HG03139 (cell line): ENCODE measurements around the gene LAMA4.
"Not testable (repeated sequence)": the region's sequence is repeated elsewhere in the genome, so short reads cannot be mapped to it uniquely, and the experiment has no call there.

ENCODE experiments used
- ATAC-seq: cut with Tn5 transposase; IDR thresholded peaks from one replicate; pipeline ENCODE4 v1.9.1; 2021; ENCODE audit not compliant: unreplicated experiment

The LAMA4 gene

DNA sequence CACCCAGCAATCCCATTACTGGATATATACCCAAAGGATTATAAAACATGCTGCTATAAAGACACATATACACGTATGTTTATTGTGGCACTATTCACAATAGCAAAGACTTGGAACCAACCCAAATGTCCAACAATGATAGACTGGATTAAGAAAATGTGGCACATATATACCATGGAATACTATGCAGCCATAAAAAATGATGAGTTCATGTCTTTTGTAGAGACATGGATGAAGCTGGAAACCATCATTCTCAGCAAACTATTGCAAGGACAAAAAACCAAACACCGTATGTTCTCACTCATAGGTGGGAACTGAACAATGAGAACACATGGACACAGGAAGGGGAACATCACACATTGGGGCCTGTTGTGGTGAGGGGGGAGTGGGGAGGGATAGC is 148.3 kb downstream of the LAMA4 start:
- ATAC-seq: not testable (repeated sequence)

DNA sequence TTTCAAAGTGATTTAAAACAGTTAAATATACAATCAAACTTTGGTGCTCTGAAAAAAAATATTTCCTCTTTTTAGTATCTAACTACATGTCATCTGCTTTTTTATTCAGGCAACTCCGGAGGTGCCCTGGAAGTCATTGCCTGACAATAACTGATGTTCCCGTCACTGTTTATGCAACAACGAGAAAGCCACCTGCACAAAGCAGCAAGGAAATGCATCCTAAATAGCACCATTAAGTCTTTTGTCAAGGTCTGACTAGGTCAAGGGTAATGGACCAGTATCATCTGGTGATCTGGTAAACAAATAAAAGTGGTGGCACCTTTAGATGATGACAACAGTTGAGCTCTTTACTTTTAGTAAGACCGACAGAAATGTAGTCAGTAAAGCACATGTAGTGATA is 153.8 kb downstream of the LAMA4 start:
- no peak for ATAC-seq

DNA sequence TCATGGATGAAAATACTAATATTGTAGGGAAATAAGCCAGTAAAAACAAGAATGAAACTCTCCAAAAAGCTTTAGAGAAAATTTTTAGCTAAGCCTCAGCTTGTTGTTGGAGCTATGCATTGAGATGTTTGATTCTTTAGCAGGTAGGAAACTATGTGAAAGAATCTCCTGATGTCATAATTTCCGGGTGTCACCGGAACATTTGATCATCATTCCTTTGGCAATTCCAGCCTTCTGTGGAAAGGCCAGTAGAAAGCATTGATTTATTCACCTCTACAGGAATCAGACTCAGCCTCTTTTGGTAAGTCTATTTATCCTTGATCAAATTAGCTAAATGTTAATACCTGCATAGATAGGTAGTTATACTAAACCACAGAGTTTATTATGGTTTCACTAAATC is 157.5 kb downstream of the LAMA4 start:
- ATAC-seq: no peak

DNA sequence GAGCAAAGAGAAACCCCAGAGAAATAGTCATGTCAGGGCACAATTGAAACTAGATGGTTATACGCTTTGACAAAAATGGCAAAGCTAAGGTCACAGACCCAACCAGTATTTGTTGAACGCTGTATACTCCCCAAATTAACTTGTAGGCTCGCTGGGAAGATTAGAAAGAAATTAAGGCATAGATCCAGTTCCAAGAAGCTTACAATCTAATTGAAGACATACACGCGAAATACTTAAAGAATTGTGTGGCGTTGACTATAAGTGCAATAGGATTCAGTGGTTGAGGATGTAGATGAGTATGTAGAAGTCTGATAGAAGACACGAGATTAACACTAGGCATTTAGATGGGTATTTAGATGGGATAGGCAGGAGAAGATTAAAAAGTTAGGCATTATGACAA is 166.5 kb downstream of the LAMA4 start:
- ATAC-seq: no peak

DNA sequence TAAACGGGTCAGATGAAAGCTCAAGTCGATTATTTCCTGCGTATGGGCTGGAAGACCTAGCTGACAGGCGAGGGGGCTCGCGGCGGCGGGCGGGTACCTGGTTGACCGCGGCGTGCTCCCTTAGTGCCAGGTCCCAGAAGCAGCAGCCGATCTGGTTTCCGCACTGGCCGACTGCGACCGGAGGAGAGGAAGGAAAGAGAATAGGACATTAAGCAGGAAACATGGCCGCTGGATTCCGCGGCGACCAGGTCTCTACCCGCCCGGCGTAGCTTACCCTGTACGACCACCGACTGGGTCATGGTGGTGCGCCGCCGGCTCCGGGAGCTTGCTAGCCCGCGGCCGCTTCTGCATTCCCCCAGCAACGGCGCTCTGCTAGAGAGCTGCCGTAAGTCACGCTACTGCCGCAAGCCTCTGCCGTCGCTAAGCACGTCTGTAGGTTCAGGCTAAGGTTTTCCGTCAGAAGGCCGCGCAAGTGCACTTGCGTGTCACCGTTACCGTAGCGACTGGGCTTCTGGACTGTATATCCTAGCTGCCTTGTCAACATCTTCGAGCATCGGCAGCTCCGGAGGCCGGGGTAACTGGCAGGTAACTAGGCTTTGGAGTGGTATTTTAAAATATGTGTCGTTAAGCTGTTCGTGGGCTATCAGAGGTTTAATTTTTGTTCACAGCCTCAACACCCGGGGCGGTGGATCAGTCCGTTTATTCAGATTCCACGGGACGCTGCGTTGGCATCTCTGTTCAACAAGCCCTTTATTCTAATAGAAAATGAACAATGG is 167.0 kb downstream of the LAMA4 start, which contains the start of the genes FAM229B and TUBE1:
Gene FAM229B, plus strand, starts transcription at position 456 of the 776 bp plus-strand sequence. CDS start 11,693 bp downstream, outside the sequence.
Gene TUBE1, minus strand, starts transcription at position 347 of the 776 bp plus-strand sequence. Its CDS starts 48 bp downstream, at position 299.
- ATAC-seq: peak; percentile 94

DNA sequence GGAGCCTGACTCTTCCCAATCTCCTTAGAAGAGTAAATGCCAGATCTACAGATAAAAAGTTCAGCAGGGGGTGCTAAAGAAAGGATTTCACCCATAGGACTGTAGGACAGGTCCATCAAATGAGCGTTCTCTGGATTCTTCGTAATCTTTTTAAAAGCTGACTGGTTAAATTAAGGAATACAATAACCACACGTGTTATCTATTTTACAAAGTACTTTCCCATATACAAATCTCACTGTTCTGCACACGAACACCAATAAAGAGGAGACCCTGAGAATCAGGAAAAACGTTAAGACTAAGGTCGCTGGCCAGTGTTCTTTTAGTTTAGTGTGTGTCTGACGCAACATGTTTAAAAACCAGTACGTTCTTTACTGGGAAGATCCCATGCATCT is 167.6 kb downstream of the LAMA4 start:
- ATAC-seq: peak; percentile 18

DNA sequence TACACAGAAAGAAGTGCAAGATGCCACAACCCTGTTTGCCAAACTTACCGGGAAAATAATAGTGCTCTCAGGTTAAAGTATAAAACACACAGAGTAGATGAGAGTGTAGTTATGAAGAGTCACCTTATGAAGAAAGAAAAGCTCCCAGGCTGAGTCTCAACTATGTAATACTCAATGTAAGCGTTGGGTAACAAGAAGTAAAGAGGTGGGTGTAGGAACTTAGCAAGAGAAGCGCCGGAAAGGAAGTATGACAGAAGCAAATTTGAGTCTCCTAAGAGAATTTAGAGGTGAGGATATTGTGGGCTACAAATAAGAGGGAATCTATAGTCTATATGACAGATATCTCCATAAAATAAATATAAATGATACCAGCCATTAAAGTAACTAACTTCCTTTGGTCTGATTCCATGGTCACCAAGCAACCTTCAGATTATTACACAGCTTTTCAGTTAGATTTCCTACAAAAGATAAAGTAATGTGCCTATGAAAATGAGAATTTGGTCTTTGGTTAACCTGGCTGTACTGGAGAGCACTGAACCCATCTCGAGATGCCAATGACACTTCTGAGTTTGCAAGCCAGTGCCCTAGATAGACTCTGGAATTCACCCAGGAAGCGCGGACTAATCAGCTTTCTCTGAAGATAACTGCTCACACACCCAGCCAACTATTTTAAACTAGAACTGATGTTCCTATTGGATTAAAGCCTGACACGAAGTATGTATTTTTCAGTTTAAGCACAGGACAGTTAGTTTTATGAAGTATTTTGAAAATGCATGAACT is 168.9 kb downstream of the LAMA4 start:
- no peak for ATAC-seq

DNA sequence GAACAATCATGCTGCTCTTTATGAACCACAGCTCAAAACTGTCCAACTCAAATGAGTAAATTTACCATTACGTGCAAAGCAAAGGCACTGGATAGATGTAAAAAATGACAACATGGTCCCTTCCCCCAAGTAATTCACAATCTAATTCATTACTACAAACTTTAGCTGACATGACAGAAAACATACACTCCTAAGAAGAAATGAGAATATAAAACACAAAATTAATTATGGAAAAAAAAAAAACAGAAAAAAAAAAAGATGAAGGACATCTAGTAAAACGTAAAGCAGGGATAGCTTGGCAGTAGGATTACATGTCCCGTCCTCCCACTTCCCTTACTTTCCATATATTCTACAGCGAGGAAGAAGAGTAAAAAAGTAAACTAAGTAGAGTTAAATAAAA is 172.8 kb downstream of the LAMA4 start:
- no peak for ATAC-seq

DNA sequence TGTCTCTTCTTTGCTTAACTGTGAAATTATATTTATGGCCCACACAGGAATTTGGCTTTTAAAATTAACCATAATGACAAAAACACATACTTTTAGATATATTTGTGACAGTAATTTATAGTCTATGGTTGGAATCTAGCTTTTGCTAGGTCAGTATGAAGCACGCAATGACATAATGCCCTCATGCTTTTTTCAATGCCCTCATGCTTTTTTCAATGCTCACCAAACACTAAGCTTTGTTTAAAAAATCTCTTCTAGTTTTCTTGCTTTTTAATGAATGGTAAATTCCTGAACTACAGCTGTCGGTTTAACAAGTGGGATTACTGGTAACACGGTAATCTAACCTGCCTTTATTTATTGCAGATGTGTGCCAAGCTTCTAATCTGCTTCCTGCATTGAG is 187.8 kb downstream of the LAMA4 start:
- ATAC-seq: no peak

DNA sequence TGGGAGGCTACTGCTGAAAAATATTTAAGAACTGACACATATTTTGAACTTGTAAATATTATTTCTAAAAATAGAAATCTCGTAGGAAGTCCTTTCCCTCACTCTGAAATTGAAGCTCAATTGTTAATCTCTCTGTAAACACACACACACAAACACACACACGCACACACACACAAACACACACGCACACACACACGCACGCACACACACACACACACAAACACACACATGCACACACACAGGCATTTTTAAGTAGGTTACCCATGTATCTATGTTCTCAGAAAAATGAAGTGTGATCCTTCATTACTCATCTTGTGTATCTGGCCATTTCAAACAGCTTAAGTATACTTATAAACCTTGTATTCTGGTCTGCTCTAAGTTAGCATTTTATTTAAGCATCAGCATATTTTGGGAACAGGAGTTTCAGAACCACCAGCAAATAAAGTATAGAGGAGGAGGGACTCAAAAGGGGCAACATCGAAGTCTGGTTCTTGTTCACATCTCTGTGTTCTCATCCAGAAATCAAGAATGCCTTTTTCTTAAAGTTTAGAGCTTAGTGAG is 188.9 kb downstream of the LAMA4 start:
- no peak for ATAC-seq

DNA sequence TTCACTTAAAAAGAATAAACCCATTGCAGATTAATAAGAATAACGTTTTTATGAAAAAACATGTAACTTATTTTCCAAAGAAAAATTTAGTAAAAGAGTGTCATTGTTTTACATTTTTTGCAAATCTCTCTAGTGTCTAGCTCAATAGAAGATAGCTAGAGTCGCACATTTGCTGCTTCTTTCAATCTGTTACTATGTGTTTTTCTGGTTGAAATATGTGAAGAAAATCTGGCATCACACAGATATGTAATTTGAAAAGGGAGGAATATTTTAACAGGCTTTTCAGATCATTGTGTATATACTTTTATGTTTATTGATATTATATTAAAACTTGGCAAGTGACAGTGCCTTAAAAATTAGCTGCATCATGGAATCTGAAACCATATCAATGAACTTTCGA is 191.4 kb downstream of the LAMA4 start:
- ATAC-seq: no peak

DNA sequence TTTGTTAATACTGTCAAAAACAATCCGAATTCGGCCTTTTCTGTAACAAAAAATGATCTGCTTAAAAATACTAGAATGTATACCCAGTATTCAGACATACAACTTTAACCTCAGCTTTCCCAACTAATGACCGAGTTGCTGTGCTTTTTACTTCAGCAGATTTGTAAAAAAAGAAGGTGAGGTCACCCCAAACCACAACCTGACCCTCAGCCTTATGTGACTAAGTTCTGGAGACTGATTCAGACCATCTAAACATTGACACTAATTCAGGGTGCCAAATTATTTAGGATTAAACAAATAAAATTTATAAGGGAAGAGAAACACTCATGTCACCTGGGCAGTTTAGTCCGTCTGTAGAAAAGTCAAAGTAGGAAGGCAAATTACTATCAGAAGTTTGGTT is 192.8 kb downstream of the LAMA4 start:
- ATAC-seq: no peak
